GM21529 (cell line): Measurements from ENCODE around the gene ADAMTSL1.

Experiments
- ATAC-seq: cut with Tn5 transposase; IDR thresholded peaks from one replicate; pipeline ENCODE4 v1.9.1; 2021; ENCODE audit not compliant: unreplicated experiment

Gene ADAMTSL1

DNA sequence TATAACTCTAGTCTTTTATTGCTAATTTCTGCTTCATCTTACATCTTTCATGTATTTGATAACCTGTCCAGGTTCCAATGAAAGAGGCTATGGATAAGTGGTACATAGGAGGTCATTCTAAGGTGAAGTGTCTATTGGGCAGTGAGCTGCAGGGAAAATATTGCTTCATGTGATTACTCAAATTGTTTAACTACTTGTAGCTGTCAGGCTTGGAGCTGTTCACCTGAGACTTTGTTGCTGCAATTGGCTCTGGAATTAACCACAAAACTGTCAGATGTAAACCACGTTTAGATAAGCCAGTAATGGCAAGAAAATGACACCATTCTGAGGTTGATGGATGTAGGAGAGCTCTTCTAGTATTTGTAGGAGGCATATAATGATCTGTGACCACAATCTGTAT is 26.0 kb downstream of the ADAMTSL1 start:
- no peak for ATAC-seq

DNA sequence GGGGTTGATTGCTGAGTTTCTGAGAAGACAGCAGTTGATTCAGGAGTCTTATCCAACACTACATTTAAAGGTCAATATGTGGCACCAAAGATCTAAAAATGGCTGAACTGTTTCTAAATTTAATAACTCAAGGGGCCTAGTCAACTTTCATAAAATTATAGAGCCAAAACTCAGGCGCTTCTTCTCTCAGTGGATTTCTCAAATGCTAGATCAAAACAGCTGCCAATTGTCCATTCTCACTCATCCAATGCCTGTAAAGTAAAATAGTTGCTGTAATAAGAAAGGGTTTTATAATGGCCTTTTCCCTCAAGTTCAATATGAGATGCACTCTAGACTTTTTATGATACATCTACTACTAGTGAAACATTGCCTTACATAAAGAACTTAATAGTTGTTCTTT is 26.5 kb downstream of the ADAMTSL1 start:
- no peak for ATAC-seq

DNA sequence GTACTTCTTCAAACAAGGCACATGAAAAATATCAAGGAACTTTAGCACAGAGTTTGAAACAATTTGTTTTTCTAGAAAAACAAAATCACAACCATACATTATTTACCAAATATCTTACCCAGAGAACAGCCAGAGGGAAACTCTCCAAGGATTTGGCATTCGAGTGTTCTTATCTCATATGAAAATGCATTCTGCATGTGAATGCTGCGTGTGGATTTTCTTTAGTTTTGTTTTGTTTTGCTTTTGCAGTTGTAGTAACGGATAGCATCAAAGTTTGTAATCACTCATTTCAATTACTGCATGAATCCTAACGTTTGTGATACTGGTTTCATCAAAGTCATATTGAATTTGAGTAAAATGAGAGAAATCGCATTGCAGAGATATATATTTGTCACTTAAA is 28.0 kb downstream of the ADAMTSL1 start:
- no peak for ATAC-seq

DNA sequence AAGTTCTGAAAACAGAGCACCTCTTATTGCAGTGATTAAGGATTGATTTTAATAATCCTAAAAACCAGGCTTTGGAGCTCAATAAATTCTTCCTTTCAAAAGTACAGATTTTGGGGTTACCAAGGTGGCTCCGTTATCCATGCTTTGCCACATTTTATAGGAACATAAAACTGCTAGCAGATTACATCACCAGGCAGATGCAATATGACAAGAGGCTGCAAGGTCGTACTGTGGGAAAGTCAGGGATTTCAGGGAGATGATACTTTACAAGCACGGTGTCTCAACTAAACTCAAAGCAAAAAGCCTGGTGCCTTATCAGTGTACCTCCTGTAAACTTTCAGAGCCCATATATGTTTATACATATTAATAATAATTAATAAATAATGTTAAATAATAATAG is 28.6 kb downstream of the ADAMTSL1 start:
- no peak for ATAC-seq

DNA sequence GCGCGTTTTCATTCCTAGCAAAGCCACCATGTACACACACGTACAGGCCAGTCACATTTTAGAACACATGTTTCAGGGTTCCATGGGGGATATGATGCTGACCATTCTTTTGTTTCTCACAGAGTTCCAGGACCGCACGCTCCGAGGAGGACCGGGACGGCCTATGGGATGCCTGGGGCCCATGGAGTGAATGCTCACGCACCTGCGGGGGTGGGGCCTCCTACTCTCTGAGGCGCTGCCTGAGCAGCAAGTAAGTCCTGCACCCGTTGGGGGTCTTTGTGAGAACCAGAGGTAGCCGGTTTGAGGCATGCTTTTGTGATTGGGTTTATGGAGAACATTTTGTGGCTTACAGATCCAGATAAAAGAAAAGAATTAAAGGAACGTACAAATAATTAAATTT is 30.8 kb downstream of the ADAMTSL1 start:
- ATAC-seq: no peak

DNA sequence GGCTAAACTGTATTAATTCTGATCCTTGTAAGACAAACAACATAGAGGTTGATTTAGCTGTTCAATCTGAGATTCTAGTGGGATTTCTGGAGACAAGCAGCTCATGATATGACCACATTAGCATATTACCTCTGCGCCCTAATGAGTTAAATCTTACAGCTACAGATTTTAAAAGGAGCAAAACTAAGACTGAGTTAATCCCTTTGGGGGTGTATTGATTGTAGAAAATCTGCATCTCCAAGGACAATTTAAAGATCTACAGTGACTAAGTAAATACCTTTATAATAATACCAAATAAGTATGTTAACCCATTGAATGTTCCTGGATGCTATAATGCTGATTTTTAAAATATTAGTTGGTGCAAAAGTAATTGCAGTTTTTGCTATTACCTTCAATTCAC is 33.2 kb downstream of the ADAMTSL1 start:
- ATAC-seq: no peak

DNA sequence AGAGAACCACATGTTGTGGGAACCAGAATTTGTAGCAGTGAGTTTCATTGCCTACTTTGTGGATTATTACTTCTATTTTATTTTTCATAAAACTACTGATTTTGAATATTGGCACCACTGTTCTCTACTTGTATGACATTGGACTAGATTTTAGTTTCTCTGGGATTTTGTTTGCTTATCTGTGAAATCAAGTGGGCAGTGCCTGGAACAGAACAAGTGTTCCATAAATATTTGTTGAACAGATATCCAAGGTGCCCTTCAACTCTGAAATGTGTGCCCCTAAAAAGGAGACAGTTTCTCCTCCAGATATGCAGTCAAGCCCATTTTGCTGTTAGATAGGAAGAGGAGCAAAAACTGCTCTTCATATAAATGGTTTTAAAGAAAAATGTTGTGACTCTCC is 42.6 kb downstream of the ADAMTSL1 start:
- no peak for ATAC-seq

DNA sequence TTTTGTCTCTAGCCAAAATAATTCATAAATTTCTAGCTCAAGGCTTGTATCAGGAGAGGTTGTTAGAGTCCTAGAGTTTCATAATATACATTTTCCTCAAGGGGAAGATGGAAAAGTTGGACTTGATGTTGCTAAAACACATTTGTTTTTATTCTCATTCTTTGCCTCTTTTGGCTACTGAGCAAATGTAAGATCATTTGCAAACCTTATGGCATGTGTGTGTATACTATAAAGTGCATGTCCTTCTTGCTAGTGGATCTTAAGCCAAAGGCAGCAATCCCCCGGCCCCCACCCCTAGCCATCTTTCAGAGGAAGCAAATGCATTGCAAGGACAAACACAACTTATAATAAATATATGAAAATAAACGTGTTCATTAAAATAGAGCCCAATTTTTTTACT is 43.0 kb downstream of the ADAMTSL1 start:
- ATAC-seq: no peak

DNA sequence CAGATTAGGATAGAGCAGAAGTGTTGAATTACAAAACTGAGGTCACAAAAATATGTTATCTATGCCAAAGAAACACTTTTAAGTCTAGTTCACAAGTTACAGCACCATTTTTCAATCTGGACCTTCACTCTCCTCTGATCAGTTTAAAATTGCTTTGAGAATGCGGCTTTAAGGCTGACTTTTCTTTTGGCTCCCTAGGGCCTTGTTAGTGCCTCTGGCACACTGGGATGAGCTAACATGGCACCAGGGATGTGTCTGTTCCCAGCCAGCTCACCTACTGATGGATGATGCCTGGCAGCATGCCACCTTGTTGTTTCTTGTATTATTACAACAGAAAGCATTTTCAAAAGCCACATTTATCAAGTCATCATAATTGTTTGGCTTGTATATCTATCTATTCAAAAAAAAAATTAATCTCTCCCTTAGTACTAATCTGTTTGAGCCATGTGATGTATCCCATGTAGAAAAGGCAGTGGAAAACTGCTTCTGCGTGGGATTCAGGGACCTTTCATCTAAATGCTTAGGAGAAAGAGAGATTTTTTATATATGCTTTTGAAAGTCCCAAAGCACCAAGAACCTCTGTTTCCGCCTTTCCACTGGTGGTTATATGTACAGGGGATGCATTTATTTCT is 46.6 kb downstream of the ADAMTSL1 start:
- no peak for ATAC-seq

DNA sequence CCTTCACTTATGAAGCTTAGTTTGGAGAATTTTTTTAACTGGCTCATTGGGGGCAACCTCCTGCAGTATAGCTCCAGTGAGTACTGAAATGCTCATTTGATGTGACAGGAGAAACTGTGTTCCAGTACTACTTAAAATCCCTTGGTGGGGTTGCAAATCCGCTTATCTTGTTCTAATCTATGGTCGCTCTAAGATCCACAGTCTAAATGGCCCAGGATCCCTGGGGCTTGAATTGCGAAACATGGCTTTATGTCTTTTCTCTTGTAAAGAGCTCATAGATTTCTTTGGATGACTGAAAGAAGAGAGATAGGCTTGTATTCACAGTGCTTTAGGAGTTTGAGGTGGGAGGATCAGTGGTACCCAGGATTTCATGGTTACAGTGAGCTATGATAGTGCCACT is 52.7 kb downstream of the ADAMTSL1 start:
- ATAC-seq: no peak

DNA sequence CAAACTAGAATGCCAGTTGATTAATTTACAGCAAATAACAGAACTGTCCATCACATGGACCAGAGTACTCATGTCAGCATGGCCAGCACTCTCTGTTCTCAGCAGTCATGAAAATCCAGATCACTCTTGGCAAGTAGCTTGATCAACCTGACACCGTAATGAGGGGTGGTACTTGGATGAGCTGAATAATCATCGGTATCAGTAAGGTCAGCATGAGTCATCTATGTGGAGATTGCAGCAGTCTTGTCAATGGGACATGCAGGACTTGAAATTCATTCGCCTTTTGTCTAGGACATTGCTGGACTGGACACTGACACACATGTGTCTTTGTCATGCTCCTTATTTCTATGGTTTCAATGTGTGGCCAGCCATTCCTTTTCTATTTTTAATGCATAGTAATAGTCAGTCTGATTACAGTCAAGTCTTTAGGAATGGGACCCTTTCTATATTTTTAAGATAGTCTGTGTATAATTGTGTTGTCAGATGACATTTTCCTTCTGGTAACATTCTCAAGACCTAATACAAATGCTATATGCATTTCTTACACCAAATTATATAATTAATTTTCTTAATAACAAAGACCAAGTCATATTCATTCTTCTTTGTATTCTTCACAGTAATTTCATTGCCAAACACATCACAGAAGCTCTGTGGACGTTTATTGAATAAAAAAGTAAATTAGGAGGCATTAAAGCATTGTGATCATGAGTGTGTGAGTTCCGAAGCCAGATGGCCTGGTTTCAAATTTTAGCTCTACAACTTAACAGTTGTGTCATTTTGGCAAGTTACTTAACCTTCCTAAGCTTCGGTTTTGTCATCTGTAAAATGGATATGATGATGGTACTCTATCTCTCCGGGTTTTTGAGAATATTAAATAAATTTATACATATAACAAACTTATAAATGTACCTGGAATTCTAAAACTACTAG is 57.4 kb downstream of the ADAMTSL1 start:
- no peak for ATAC-seq

DNA sequence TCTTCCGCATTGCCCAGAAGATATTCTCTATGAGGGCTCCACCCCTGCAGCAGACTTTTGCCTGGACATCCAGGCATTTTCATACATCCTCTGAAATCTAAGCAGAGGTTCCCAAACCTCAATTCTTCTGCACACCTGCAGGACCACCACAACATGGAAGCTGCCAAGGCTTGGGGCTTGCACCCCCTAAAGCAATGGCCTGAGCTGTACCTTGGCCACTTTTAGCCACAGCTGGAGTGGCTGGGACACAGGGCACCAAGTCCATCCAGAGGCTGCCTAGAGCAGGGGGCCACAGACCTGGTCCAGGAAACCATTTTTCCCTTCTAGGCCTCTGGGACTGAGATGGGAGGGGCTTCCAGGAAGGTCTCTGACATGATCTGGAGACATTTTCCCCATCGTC is 60.7 kb downstream of the ADAMTSL1 start:
- ATAC-seq: no peak

DNA sequence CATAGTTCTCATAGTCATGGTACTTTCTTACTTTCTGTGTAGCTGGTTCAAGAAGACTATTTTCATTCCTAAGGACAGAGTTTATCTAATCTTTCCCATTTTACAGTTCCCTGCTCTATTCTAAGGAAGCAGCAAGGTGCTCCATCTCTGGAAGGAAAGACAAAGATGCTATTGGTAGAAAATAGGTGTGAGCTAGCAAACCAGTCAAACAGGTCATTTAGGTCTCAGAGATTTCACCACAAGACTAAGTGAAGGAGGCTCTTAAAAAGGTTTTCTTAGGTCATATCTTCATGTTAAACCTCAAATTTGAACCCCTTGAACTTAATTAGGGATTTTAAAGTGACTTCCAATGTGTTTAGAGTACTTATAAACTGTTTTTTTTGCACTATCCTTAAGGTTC is 62.6 kb downstream of the ADAMTSL1 start:
- no peak for ATAC-seq

DNA sequence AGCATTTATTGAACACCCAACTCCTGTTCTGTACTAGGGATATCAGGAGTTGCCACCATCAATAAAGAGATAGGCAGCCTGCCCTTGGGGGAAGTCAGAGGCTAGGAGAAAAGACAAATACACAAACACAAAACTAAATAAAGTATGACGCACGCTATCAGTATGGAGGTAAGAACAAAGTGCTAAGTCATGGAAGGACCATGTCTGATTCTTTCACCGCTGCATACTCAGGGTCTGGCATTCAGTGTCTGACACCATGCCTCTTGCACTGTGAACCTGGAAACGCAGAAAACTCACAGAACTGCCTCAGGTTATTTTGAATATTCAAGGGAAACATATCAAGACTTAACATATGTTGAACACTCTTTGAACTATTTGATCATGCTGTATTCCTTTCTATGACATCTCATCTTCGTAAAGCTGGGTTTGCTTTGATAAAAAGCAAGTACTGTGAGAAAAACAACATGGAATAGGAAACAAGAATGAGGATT is 65.3 kb downstream of the ADAMTSL1 start:
- ATAC-seq: no peak

DNA sequence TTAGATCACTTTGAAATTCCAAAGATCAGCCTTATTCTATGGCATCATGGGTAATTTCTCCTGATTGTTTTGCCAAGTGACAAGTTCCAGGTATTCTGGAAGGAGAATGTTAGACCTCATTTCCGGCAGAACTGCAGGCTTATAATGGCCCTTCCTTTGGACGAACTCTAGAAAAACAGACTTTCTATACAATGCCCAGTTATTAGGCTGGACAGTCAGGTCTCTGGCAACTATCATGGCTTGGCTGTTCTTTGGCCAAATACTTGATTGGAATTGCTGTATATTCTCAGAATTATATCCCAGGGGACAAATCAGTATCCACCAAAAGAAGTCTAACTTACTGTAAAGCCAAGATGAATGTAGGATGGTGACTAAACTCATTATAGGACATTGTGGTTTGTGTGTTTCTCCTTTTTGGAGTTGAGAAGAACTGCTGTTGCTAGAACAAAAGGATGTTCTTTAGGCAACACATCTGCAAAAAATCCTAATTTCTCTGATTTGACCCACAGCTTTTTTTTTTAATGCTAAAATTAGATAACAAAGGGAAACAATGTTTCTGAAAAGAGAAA is 69.0 kb downstream of the ADAMTSL1 start:
- no peak for ATAC-seq

DNA sequence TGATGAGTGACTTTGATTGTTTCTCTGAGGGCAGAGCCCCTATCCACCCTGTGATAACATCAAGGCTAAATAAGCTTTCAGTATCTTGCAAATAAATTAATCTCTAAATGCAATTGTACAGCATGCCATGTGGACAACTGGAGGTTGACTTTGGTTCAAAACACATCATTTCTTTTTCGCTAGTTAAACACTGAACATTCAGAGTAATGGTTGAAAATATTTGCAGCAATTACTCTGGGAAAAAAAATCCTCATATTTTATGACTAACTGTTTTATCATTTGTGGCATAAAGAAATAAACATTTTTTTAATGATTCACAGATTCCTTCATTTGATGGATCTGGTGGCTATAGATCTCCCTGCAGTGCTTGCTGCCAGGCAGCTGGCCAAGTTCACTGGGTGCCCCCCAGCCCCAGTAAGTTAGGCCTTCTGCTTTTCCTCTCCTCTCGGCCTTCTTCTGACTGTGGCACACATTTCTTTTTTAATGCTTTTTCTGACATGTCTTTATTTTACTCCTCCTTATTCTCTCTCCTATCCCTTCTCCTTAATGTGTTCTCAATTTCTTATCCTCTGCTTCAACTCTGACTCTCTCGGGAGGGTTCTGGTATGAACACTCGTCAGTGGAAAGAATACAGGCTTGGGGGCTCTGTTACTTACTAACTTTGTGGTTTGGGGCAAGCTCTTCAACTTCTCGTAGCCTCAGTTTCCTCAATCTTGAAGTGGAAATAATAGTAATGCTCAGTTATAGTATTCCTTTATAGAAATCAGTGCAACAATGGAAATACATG is 69.6 kb downstream of the ADAMTSL1 start:
- ATAC-seq: no peak

DNA sequence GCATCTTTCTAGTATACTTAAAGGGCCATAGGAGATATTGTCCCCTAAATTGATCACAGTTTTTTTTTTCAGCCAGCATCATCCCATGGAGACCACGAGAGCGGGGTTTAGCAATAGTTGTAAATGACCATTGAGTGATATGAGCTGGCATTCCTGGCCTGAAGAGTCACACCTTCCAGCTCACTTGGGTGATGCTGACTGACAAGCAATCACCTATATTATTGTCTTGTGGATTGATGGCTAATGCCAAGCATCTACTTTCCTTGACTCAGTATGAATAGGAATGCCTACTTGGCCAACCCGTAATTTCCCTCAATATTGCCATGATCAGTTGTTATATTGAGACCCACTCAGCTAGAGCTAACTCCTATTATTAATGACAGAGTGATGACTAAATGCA is 70.5 kb downstream of the ADAMTSL1 start:
- ATAC-seq: no peak

DNA sequence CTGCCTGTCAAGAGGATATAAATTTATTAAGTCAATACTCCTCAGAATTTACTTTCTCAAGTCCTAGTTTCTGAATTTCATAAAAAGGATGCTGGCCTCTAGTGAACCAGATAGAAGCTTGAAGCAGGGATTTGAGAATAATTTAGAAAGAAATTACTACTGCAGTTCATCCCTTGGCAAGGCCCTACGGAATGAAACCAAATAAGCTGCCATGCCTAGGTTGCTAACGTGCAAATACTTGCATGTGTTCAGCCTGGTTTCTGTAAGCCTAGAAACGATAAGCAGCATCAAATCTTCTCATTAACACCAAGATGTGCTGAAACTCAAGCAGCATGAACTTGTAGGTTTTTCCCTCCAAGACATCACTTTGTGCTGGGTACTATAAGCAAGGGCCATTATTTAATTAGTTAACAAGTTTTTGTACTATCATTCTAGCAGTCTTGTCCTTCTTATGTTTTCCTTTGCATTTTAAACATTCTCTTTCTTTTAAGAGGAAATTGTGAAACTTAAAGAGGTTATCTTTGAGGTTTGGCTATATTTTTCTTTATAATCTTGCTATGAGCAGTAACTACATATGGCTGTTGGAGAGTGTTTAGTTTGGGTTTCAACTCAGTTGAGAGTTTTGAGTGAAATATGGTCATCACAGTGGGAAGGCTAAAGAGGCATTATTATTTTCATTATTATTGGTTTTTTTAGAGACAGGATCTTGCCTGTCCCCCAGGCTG is 71.8 kb downstream of the ADAMTSL1 start:
- no peak for ATAC-seq

DNA sequence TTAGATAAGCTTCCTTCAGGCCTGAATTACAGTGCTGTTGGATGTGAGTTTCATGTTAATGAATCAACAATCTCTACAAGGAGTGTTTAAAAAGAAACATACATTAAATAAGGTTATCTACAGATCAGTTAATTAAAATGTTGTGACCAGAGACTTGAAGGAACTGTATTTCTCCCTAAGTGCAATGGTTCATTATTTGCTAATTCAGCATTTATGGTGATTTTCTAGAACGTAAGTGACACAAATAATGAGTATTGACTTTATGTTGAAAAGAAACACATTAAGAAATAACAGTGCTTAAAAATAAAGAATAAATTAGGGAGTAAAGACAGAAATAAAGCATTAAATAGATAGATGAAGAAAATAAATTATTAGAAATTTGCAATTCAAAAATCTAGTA is 74.5 kb downstream of the ADAMTSL1 start:
- ATAC-seq: no peak

DNA sequence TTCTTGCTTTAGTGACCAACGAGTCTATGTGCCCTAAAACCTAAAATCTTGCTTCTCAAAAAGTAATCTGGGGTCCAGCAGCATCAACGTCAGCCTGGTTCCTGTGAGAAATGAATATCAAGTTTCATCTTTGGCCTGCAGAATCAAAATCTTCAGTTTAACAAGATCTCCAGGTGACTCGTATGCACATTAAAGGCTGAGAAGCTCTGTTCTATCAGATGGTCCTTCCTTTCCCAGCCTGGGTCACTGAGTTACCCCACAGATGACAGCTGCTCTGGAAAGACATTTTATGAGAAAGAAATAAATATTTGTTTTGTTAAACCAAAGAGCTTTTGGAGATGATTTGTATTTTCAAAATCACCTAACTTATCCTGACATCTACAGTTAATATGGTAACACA is 75.8 kb downstream of the ADAMTSL1 start:
- no peak for ATAC-seq

DNA sequence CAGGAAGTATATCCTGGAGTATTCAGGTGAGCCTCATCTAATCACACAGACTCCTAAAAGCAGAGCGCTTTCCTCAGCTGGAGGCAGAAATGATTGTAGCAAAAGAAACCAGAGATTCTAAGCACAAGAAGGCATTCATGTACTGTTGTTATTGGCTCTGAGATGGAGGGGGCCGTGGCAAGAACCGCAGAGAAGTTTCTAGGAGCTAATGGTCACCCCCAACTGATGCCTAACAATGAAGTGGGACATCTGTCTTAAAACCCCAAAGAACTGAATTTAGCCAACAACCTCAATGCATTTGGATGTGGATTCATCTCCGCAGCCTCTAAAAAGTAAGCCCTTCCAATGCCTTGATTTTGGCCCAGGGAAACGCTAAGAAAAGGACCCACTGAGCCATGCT is 76.3 kb downstream of the ADAMTSL1 start:
- ATAC-seq: no peak
